RPMI8226 (cell line): ENCODE results near the gene WWC2.
"Not testable (repeated sequence)": the region's sequence is repeated elsewhere in the genome, so short reads cannot be mapped to it uniquely, and the experiment has no call there.

Experiments
- DNase-seq: peaks from one replicate; pipeline ENCODE4 v3.0.0-alpha.2; 2015

Gene WWC2

DNA sequence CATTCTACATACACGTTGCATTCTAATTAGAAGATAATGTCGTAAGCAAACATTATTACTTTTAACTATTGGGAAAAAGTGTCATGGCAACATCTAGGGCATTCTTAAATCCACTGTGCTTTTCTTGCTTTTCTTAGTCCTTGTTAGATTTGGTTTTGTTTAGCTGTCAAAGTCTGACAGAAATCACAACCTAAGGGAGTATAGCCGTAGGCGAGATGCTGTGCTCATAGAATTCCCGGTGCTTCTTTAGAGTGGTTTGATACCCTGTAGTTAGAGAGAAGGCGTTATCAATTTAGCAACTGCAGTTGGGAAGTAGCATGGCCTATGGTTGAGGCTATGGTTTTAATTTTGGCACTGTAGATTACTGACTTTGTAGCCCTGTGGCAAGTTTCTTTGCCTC is 45.7 kb downstream of the WWC2 start:
- no peak for DNase-seq

DNA sequence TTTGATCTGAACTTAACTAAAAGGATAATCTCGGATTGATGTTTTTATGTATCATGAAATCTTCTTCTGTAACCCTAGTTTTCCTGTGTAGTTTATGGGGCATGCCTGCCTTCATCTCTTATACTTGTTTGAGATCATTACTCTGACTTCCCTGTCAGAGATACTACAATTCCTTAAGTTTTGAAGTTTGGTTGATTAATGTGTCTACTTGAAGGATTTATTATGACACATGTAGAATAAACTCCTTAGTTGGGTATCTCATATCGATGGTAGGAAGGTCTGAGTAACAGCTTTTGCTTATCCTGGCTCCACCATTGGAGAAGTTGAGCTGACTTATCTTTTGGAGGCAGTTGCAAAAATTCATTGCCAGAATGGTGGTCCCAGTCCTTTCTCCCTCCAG is 46.7 kb downstream of the WWC2 start:
- no peak for DNase-seq

DNA sequence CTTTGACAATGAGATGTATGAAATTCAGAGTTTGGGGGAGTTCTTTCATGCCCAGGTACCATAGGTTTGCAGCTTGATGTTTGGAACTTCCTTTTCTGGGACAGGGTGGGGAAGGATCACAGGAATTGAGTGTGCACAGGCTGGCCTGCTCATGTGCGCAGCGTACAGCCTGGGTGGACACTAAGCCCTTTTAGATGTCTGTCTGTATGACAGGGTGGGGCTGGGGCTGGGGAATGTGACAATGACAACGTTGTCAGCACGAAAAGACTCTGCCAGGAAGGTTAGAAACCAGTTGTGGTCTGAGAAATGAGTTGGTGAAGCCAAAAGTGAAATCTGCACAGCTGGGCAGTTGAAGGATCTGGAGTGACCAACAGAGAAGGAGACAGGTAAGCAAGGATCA is 47.4 kb downstream of the WWC2 start:
- no peak for DNase-seq

DNA sequence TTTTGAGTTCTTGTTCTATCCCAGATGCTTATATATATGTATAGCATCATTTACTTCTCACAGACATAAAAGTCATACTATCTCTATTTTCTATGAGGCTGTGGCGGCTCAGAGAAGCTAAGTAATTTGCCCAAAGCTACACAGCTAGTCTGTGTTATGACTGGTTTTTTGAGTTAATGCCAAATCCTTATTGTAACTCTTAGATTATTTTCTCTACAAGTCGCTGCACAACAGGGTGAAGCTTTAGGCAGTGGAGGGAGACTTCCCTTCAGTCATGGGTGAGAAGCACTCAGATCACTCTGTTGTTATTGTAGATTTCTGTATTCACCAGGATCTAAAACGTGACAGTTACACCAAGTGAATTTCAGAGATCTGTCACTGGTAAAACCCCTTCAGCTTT is 48.1 kb downstream of the WWC2 start:
- no peak for DNase-seq

DNA sequence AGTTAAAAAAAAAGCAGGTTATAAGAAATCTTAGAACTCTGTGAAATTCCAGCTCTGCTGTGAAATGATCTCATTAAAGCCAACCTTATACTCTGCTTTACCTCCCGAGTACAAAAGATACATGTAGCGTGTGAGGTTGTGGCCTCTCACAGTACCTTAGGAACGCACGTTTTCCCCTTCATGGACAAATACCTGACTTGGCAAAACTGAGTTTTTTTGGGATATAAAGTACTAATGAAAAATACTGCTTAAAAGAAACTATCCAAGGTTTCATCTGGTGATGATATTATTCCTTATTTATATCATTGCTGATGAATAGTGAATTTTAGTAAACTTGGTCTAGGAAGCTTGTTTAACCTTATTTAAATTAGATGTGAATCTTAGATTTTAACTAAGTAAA is 48.9 kb downstream of the WWC2 start:
- no peak for DNase-seq

DNA sequence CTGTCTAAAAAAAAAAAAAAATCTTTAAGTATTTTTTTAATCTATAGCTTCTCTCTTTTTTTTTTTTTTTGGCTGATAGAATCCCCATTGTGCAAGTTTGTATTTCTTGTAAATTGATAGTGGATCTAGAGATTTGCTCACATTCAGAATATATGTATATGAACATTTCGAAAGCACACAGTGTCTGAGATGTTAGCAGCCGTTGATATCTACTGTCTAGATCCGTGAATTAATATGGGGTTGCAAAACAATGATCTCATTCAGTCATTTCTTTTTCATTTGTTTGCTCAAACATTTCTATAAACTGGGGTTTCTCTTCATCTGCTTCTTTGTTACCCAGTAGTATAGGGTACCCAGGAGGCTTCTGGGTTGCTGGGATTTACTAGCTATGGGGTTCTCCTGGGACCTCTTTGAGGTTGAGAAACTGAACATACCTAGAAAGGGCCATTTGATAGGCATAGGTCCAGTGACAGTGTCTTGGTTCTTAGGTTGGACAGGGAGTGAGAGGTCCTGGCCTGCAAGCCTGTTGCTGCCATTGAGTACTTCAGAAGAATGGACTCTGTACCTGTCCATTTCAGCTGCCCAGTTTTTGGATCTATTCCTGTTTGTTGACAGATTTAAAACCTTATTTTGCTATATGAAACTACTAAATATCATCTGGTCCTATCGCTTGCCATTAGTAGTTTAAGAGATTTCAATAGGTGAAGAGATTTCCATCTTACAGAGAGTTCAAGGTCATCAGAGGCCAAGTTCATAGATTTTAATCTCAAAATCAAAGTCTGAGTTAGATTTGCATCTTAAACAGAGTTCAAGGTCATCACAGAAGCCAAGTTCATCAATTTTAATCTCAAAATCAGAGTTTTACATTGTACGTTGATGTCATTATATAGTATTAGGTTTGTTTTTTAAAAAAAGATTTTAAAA is 50.8 kb downstream of the WWC2 start:
- no peak for DNase-seq

DNA sequence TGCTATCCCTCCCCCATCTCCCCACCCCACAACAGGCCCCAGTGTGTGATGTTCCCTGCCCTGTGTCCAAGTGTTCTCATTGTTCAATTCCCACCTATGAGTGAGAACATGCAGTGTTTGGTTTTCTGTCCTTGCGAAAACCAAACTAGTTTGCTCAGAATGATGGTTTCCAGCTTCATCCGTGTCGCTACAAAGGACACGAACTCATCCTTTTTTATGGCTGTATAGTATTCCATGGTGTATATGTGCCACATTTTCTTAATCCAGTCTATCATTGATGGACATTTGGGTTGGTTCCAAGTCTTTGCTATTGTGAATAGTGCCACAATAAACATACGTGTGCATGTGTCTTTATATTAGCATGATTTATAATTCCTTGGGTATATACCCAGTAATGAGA is 51.6 kb downstream of the WWC2 start:
- DNase-seq: not testable (repeated sequence)

DNA sequence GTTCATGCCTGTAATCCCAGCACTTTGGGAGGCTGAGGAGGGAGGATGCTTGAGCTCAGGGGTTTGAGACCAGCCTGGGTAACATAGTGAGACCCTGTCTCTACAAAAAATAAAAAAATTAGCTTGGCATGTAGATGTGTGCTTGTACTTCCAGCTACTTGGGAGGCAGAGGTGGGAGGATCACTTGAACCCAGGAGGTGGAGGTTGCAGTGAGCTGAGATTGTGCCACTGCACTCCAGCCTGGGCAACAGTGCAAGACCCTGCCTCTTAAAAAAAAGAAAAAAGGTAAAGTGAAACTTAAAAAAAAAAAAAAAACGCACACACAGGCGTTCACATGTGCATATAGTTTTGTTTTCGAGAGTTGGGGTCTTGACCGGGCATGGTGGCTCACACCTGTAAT is 53.2 kb downstream of the WWC2 start:
- not testable (repeated sequence) for DNase-seq

DNA sequence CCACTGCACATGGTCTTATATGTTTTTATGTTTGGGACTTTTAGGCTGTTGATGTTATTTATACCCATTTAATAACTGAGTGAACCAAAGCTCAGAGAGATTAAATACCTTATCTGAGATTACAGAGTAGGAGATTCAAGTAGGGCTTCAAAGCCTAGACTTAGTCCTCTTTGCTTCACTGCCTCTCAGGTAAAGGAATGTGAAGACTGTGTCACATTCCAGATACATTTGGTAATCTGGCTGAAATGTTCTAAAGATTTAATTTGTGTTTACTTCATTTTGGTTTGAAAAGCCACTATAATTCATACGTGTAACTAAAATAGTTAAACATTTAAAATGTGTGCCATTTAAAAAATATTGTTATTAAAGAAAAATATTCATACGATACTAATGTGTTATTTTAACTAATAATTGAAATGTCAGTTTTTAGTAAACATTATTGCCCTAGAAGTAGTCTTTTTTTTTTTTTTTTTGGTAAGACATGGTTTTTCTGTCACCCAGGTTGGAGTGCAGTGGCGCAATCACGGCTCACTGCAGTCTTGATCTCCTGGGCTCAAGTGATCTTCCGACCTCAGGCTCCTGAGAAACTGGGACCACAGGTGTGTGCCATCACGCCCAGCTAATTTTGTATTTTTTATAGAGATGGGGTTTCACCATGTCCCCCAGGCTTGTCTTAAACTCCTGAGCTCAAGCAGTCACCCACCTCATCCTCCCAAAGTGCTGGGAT is 54.3 kb downstream of the WWC2 start:
- DNase-seq: no peak

DNA sequence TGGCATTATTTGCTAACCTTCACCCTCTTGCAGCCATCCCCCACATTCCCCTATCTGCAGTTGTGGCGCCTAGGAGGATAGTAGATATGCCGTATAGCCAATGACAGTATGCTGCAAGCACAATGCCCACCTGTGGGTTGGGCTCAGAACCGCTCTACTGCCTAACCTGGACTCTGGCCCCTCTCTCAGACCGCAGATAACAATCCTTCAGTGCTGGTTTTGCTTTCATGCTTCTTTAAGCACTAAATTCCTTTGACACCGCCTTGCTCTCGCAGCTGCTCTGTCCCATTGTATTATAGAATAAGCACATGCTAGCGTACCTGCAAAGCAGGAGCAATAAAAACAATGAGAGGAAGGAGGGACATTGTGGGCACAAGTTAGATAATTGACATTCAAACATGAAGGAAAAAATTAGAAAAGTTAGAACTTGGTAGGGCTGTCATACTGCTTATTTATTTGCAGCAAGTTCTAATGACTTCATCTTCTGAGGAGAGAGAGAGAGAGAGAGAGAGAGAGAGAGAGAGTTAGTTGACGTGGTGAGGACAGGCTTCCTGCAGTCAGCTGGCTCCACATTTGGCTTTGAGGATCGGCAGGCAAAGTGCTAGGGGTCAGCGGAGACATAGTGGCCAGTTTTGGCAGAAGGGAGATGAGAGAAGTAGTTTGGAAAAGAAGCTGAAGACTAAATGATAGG is 55.8 kb downstream of the WWC2 start:
- DNase-seq: no peak

DNA sequence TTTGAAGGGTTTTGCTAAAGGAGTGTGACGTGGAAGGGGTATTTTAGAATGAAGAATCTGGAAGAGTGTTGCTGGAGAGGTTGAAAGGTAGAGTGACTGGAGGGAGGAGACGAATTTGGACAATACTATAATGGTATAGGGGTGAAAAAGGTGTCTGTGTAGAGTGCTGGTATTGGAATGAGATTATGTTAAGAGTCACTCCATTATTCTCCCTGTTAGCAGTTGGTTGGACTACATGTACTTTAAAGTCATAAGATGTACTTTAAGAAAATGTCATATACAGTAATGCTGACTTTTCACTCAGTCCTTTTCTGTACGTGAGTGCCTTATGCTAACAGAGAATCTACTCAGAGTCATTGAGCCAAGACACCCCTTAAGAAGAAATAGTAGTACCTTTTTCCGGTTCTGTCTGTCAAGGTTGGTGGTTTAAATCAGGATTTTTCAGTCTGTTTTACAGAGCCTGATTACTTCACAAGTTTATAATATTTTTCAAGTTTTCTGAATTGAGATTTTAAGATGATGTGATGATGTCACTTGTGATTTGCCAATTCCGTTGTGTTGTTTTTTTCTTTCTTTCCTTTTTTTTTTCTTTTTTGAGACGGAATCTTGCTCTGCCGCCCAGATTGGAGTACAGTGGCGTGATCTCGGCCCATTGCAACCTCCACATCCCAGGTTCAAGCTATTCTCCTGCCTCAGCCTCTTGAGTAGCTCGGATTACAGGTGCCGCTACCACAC is 56.6 kb downstream of the WWC2 start:
- DNase-seq: no peak

DNA sequence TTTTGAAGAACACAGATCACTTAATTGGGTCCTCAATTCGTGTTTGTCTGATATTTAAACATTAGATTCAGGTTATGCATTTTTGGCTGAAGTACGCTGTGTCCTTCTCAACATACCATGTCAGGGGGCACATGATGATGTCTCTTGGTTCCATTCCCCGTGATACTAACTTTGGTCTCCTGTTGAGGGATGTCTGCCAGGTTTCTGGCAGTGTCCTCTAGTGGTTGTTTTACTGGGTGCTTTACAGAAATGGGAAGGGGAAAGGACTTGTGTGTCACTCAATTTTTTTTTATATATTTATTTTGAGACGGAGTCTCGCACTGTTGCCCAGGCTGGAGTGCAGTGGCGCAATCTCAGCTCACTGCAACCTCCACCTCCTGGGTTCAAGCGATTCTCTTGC is 58.2 kb downstream of the WWC2 start:
- DNase-seq: no peak

DNA sequence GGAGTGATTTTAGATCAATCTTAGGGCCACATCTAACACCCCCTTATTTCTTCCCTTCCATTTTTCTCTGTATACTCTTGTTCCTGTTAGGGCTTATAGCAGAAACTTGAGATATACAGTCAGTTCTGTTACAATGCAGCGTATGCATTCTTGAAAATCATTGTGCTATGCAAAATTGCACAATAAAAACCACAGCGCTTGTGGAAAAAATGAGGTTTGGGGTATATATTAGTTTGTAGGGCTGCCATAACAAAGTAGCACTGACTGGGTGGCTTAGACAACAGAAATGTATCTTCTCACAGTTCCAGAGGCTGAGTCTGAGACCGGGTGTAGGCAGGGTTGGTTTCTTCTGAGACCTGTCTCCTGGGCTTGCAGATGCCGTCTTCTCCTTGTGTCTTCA is 59.0 kb downstream of the WWC2 start:
- DNase-seq: no peak

DNA sequence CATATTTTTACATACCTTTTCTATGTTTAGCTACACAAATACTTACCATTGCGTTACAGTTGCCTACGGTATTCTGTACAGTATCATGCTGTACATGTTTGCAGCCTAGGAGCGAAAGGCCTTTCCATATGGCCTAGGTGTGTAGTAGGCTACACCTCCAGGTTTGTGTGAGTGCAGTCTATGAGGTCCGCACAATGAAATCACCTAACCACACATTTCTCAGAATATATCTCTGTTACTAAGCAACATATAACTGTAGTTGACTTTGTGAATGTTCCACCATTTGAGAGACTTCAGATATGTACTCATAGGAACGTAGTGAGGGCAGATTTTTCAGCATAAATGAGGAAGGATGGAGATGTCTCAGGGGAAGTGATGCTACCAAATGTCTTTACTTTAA is 62.6 kb downstream of the WWC2 start:
- DNase-seq: no peak

DNA sequence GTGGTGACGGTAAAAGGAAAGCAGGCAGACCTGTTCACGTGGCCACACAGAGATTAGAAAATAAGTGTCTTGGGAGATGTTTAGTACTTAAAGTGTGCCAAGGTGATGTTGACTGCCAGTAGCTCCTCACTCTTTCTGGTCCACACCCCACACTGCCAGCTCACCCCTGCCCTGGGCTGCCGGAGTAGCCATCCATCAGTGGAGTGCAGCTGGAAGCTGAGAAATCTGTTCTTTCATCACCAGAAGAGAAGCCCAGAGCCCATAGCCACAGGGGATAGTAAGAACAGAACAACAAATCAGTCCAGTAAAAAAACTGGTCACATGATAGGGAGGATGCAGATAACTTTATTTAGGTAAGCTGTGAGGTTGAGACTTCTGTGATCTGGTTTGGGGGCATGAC is 64.1 kb downstream of the WWC2 start:
- no peak for DNase-seq

DNA sequence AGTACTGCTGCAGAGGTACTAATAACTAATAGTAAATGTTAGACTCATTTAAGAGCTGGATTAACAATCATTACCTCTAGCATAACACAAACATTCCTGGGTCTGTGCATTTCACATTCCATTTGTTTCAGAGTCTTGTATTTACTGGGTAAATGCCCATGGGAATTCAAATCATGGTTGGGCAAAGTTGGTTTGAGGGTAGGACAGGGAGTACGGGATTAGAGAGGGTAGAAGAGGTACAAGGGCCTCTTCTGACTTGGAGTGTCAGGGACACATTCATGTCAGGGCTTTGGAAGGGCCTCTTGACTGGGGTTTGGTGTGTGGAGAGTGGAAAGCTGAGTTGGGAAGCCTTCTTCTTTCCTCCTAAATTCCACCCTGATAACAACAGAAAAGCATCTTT is 65.9 kb downstream of the WWC2 start:
- no peak for DNase-seq

DNA sequence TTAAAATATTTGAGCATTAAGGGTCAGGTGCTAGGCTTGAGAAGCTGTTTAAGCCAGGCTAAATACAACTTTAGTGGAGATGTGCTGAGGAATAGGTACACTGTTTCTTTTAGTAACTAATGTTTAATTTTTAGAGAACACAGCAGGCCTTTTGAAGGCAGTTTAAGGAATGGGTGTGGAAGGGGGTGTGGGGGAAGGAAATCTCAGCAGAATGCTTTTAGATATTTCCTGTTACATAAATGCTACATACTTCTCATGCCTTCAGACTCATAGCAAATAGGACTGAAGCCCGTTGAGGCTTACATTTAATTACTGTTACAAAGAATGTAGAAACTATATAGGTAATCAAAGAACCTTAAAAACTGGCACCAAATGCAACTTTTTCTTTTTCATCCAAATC is 66.3 kb downstream of the WWC2 start:
- no peak for DNase-seq

DNA sequence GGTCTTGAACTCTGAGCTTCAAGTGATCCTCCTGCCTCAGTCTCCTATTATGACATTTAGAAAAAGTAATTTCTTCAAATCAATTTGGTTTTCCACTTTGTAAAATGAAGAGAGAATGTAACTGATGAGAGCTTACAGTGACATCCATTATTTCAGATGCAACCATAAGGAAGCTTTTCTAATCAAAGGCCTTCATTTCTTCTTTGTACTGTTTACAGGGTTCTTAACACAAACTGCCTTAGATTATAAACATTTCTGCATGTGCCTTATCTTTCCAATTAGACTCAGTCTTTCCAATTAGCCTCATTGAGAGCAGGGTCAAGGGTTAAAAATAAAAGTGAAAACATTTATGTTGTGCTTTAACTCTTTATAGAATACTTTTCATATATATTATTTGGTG is 71.8 kb downstream of the WWC2 start:
- no peak for DNase-seq

DNA sequence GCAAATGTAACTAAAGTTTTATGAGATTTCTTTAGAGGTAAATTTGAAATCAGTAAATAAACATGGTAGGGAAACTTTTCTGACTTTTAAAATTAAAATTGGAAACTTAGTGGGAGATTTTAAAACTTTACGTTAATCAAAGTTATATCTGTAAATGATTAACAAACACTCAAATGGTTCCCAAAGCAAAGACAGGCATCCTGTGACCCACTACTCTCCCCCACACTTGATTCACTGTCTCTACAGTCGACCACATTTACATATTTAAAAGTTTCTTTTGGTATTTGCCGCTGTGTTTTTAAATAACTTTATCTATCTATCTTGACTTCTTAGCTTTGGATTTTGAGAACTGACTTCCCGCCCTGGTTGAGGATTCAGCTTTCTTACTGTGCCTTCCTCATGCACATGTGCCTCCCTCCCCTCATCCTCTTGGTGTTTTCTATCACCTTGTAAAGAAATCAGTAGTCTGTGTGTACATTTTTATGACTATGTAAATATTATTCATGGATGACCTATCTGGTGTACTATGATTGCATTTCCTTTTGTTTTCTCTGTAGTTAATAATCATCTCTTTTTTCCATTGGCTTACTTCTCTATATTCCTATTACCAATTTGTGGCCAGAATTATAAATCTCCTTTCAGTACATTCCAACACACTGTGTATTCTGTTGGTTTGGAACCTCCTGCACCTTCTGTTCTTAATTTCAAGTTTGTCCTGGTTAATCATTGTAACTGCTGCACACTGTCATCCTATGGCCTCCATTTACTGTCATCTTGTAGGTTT is 72.6 kb downstream of the WWC2 start:
- DNase-seq: no peak

DNA sequence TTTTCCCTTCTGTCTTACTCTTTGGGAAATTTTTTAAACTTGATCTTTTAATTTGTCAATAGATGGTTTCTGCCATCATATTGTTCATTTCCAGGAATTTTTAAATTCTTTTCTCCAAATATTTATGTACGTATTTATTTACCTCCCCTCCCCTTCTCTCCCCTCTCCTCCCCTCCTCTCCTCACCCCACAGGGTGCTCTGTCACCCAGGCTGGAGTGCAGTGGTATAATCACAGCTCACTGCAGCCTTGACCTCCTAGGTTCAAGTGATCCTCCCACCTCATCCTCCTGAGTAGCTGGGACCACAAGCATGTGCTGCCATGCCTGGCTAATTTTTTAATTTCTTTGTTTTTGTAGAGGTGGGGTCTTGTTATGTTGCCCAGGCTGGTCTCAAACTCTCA is 73.8 kb downstream of the WWC2 start:
- DNase-seq: no peak

DNA sequence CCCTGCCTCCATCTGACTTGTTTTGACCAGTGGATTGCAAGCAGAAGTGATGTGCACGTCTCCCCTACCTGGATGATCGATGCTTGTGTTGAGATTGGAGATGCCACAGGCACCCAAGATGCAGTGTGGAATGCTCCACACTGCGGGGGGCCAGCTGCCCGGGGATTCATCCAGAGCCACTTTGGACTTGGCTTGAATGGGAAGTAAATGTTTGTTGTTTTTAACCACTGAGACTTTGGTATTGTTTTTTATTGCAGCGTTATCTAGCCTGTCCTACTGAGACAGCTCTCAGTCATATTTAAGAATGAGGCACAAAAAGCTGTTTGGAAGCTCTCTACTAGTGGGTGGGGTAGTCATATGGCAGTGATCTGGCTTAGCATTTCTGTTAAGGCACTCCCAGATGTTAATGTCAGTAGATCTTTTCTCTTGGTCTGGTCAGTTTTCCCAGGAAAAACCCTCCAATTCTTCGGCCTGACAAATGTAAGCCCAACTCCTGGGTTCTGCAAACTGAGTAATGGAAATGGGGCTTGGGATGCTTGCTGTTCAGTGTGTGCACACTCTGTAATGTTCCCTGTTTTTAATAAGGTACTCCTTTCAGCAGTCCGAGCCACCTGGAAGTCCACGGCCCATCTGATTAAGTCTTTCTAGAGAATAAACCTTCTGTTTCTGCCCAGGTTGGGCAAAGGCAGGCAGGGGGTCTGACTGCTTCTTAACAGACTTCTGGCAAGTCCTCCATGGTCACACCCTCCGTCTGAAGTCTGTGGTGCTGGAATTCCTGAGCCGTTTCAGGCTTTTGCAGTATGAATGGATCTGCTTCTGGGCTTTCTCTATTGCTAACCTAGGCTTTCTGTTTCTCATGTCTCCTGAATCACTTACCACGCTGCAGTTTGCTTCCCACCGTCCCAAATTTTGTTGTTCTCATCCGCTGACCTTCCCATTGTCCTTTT is 74.8 kb downstream of the WWC2 start:
- DNase-seq: no peak
